Sigmoid colon (tissue), 4 donors: ENCODE measurements around the gene NODAL.

Experiments used
- CTCF ChIP-seq, 4 experiments: fragments of 450-650 bp in 3 of 4; fragments of 200-600 bp in 1 of 4; IDR thresholded peaks; one replicate each; pipeline ENCODE4 v1.5.1; 2016 to 2019; ENCODE audit warnings: antibody characterized with exemption in 4 of 4, mild to moderate bottlenecking in 3 of 4, moderate library complexity in 2 of 4
- EP300 ChIP-seq, 4 donors: sonication (generic); formaldehyde crosslinking; IDR thresholded peaks; one replicate each; pipeline ENCODE4 v1.6.1; 2017; ENCODE audit warnings: antibody characterized with exemption in 4 of 4
- POLR2A ChIP-seq, 2 donors: fragments of 450-650 bp; IDR thresholded peaks; one replicate each; pipeline ENCODE4 v1.6.1; 2016; ENCODE audit warnings: antibody characterized with exemption in 2 of 2, mild to moderate bottlenecking in 2 of 2, moderate library complexity in 2 of 2
- POLR2AphosphoS5 ChIP-seq, 4 donors: sonication (generic); formaldehyde crosslinking; IDR thresholded peaks; one replicate each; pipeline ENCODE4 v1.6.1; 2017; ENCODE audit warnings: antibody characterized with exemption in 4 of 4

GRCh38 chr10:70426823-70427222 lies 14.7 kb downstream of the NODAL start:
- TF ChIP-seq EP300 (IDR thresholded peaks at IDR 0.05) (no peak), CTCF (IDR thresholded peaks at IDR 0.05) (no peak), POLR2A (IDR thresholded peaks at IDR 0.05) (no peak), POLR2AphosphoS5 (IDR thresholded peaks at IDR 0.05) (no peak)
